ENCODE measurements around the gene SLC23A1.
"Not testable (repeated sequence)": the region's sequence is repeated elsewhere in the genome, so short reads cannot be mapped to it uniquely, and the experiment has no call there.

Gene SLC23A1

DNA sequence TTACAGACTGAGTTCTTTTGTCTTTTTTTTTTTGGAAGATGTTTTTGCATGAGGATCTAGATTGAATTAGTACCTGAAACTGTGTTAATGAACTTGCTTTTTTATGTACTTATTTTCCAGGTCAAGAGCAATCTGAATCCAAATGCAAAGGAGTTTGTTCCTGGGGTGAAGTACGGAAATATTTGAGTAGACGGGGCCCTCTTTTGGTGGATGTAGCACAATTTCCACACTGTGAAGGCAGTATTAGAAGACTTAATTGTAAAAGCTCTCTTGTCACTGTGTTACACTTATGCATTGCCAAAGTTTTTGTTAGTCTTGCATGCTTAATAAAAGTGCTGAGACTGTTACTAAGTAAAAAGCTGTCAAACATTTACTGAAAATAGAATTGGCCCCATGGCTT is 14.5 kb downstream of the SLC23A1 start:
- no peak for DNase-seq

- no peak for DNase-seq
Observed at GRCh38 chr5:139364466-139364865, 18.6 kb downstream of the SLC23A1 start.

GRCh38 chr5:139363937-139364336 is 19.2 kb downstream of the SLC23A1 start:
- no peak for DNase-seq

DNA sequence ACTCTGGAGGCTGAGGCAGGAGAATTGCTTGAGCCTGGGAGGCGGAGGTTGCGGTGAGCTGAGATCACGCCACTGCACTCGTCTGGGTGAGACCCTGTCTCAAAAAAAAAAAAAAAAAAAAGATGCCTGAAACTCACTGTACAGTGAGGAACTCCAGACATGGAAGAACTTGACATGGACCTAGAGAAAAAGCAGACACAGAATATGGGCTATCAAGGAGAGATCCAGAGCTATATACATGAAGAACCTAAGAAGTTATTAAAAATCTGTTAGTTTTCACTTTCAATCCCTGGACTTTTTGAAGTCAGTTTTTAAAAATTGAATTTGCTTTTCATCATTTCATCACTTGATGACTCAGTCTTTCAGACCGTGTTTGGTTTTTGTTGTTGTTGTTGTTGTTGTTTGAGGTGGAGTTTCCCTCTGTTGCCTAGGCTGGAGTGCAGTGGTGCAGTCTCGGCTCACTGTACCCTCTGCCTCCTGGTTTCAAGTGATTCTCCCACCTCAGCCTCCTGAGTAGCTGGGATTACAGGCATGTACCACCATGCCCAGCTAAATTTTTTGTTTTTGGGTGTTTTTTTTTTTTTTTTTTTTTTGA is 21.2 kb downstream of the SLC23A1 start:
- no peak for DNase-seq

DNA sequence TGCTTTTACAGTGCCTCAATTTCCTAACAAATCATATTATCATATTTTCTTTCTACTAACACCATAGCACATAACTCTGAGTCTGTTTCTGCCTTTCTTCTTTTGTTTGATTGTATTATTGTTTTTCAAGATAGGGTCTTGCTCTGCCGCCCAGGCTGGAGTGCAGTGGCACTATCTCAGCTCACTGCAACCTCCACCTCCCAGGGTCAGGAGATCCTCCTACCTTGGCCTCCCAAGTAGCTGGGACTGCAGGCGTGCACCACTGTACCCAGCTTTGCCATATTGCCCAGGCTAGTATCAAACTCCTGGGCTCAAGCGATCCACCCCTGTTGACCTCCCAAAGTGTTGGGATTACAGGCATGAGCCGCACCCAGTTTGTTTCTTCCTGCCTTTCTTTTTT is 22.7 kb downstream of the SLC23A1 start:
- no peak for DNase-seq

GRCh38 chr5:139358064-139358463 is 25.0 kb downstream of the SLC23A1 start:
- no peak for DNase-seq

DNA sequence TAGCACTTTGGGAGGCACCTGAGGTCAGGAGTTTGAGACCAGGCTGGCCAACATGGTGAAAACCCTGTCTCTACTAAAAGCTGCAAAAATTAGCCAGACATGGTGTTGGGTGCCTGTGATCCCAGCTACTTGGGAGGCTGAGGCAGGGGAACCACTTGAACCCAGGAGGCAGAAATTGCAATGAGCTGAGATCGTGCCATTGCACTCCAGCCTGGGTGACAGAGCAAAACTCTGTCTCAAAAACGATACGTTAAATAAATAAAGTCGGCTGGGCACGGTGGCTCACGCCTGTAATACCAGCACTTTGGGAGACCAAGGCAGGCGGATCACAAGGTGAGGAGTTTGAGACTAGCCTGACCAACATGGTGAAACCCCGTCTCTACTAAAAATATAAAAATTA is 27.2 kb downstream of the SLC23A1 start:
- not testable (repeated sequence) for DNase-seq

GRCh38 chr5:139354186-139354585 is 28.9 kb downstream of the SLC23A1 start:
- DNase-seq, result no peak

DNA sequence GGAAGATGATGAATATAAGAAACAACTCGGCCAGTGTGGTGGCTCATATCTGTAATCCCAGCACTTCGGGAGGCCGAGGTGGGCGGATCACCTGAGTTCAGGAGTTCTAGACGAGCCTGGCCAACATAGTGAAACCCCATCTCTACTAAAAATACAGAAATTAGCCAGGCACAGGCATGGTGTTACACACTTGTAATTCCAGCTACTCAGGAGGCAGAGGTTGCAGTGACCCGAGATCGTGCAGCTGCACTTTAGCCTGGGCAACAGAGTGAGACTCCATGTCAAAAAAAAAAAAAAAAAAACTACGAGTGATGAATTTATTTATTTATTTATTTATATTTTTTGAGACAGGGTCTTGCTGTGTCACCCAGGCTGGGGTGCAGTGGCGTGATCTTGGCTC is 35.2 kb downstream of the SLC23A1 start:
- not testable (repeated sequence) for DNase-seq

DNA sequence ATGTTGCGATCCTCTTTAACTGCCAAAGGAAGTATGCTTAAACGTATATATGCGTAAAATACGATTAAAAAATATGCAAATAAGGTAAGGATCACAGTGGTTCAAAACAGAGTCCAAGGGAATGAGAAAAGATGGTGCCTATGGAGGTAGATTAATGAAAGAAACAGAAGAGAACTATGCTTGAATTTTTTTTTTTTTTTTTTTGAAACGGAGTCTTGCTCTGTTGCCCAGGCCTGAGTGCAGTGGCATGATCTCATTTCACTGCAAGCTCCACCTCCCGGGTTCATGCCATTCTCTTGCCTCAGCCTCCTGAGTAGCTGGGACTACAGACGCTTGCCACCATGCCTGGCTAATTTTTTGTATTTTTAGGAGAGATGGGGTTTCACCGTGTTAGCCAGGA is 37.7 kb downstream of the SLC23A1 start:
- not testable (repeated sequence) for DNase-seq

- DNase-seq, result no peak
Observed at GRCh38 chr5:139344177-139344576, 38.9 kb downstream of the SLC23A1 start.

DNA sequence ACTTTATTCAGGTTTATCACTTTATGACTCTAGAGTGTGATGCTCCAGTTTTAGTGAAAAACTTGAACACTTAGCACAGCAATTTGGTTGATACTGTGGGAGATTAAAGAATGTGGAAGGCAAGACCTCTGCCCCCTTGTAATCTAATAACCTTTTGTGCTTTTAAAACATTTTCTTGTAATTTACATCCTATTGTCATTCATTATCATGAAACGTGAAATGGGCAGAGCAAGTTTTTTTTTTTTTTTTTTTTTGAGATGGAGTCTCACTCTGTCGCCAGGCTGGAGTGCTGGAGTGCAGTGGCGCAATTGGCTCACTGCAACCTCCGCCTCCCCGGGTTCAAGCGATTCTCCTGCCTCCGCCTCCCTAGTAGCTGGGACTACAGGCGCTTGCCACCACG is 39.6 kb downstream of the SLC23A1 start:
- no peak for DNase-seq

- DNase-seq, result peak; percentile 86
Observed at GRCh38 chr5:139342423-139342723, 40.7 kb downstream of the SLC23A1 start.

DNA sequence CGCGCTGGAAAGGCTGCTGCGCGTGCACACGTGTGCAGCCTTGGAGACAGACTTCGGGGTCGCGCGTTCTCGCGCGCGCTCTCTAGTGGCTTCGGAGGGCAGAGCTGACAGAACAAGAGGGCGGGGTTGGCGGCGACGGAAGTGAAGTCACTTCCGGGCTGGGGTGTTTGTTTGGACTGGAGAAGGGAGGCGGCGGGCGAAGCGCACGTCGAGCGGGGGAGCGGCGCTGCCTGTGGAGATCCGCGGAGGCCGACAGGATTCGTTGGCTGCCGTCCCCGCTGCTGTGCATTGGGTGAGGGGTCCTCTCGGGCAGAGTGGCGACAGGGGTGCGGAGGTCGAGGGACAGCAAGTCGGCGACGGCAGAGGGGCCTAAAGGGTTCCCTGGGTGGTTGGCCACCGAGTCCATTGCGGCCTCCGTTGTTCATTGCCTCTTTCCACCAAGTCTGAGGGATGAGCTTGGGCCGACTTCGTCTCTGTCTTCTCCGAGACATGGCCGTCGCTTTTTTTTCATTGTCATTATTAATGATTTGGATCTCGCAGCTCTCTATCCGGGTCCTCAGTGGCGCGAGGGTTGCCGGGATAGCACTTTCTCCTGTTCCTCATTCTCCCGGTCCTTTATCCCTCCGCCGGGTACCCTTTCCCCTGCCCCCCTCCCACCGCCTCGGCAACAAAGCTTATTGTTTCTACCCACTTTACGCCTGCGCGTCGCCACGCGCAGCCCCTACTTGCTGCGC is 41.2 kb downstream of the SLC23A1 start, which contains the start of gene PAIP2:
Gene PAIP2 (plus strand): TSS at position 166 of the 734 bp plus-strand sequence. CDS start 21,931 bp downstream, outside the sequence.
- peak; percentile 99 for DNase-seq

- no peak for DNase-seq
Observed at GRCh38 chr5:139341187-139341688, 41.9 kb downstream of the SLC23A1 start.

DNA sequence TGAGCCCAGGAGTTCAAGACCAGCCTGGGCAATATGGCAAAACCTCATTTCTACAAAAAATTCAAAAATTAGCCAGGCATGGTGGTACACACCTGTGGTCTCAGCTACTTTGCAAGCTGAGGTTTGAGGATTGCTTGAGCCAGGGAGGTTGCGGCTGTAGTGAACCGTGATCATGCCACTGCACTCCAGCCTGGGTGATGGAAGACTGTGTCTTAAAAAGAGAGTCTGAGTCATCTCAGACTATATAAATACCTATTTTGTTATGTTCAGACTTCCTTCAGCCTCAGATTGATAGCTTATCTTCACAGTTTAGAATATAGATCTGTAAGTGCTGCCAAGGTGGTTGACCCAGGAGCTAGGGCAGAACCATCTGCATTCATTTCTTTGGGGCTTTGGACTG is 43.0 kb downstream of the SLC23A1 start:
- no peak for DNase-seq

- DNase-seq, result peak; percentile 12
Observed at GRCh38 chr5:139335811-139336210, 47.3 kb downstream of the SLC23A1 start.
